H7 (cell line): ENCODE measurements around the gene FLNC. TPM values are rescaled to one million over a fixed set of nuclear protein-coding genes. Genes with fewer than 3 reads are reported as not detected.

ENCODE experiments used
- DNase-seq: peaks from one replicate; pipeline ENCODE4 v3.0.0; 2012
- H3K27me3 ChIP-seq: 2 replicates; pipeline ENCODE4 v1.6.0; 2011; ENCODE audit warnings: mild to moderate bottlenecking, low read length; ENCODE audit not compliant: control insufficient read depth, insufficient read depth
- H3K36me3 ChIP-seq: replicated peaks from 2 replicates; pipeline ENCODE4 v1.5.1; 2011; ENCODE audit warnings: low read length; ENCODE audit not compliant: control insufficient read depth, insufficient read depth
- H3K4me3 ChIP-seq: 2 replicates; pipeline ENCODE4 v1.5.1; 2011; ENCODE audit warnings: low read depth, mild to moderate bottlenecking, control low read depth, low read length, moderate library complexity; ENCODE audit not compliant: insufficient read depth
- total RNA-seq: library from RNA; depleted of rRNA; stranded (reverse); fragments of >200 nt; shearing (Covaris generic); gene quantifications from 2 replicates; pipeline ENCODE4 v1.2.3, GENCODE V29; 2014

The FLNC gene
- total RNA-seq, 1 experiment from 2014 or later = 32.3 TPM

- Histone ChIP-seq H3K36me3 (no peaks in the 10 kb centered on the region), H3K4me3 (peak overlapping the region; percentile 68), H3K27me3 (peaks cover 16% of the 10 kb centered on the region)
- DNase-seq = peak; percentile 91
Measured at GRCh38 chr7:128831994-128832879, 2.0 kb downstream of the FLNC start.

- Histone ChIP-seq H3K4me3 (peak overlapping the region; percentile 68), H3K36me3 (no peaks in the 10 kb centered on the region)
Measured at GRCh38 chr7:128832880-128833147, 2.6 kb downstream of the FLNC start.

GRCh38 chr7:128833148-128833945 is 3.1 kb downstream of the FLNC start:
- Histone ChIP-seq H3K27me3 (peaks cover 16% of the 10 kb centered on the region), H3K36me3 (no peaks in the 10 kb centered on the region), H3K4me3 (peak overlapping the region; percentile 68)
- peak; percentile 87 for DNase-seq

More at GRCh38 chr7:128832880-128833147, 2.6 kb downstream of the FLNC start:
- H3K27me3 ChIP-seq = peaks cover 16% of the 10 kb centered on the region
- no peak for DNase-seq

GRCh38 chr7:128833946-128834325 is 3.7 kb downstream of the FLNC start:
- no peak overlapping the region for H3K4me3 ChIP-seq
- H3K27me3 ChIP-seq = peaks cover 16% of the 10 kb centered on the region
- no peaks in the 10 kb centered on the region for H3K36me3 ChIP-seq
- DNase-seq = no peak

- peak; percentile 44 for DNase-seq
- Histone ChIP-seq H3K4me3 (no peak overlapping the region), H3K27me3 (peaks cover 8% of the 10 kb centered on the region), H3K36me3 (no peaks in the 10 kb centered on the region)
Measured at GRCh38 chr7:128835231-128835751, 5.1 kb downstream of the FLNC start.

GRCh38 chr7:128835790-128836641 is 5.8 kb downstream of the FLNC start:
- H3K36me3 ChIP-seq = no peaks in the 10 kb centered on the region; the same call in 1 of the 2 replicates
- peak; percentile 50 for DNase-seq
- H3K27me3 ChIP-seq = peaks cover 1% of the 10 kb centered on the region; the same call in 1 of the 2 replicates
- no peak overlapping the region for H3K4me3 ChIP-seq

GRCh38 chr7:128836729-128837348 is 6.6 kb downstream of the FLNC start:
- peak; percentile 50 for DNase-seq
- no peaks in the 10 kb centered on the region for H3K27me3 ChIP-seq
- no peaks in the 10 kb centered on the region; the same call in 1 of the 2 replicates for H3K36me3 ChIP-seq
- no peak overlapping the region for H3K4me3 ChIP-seq

GRCh38 chr7:128837521-128837921 is 7.3 kb downstream of the FLNC start:
- Histone ChIP-seq H3K27me3 (no peaks in the 10 kb centered on the region), H3K36me3 (no peaks in the 10 kb centered on the region; the same call in 1 of the 2 replicates), H3K4me3 (no peak overlapping the region)
- peak; percentile 41 for DNase-seq

- Histone ChIP-seq H3K4me3 (no peak overlapping the region), H3K27me3 (no peaks in the 10 kb centered on the region), H3K36me3 (no peaks in the 10 kb centered on the region; the same call in 1 of the 2 replicates)
- peak; percentile 42 for DNase-seq
Measured at GRCh38 chr7:128838109-128838779, 8.0 kb downstream of the FLNC start.

- no peak overlapping the region for H3K4me3 ChIP-seq
- no peaks in the 10 kb centered on the region; the same call in 1 of the 2 replicates for H3K36me3 ChIP-seq
- no peaks in the 10 kb centered on the region for H3K27me3 ChIP-seq
- peak; percentile 51 for DNase-seq
Measured at GRCh38 chr7:128838981-128839731, 8.9 kb downstream of the FLNC start.

GRCh38 chr7:128839751-128840177 is 9.6 kb downstream of the FLNC start:
- Histone ChIP-seq H3K27me3 (no peaks in the 10 kb centered on the region), H3K36me3 (no peaks in the 10 kb centered on the region; the same call in 1 of the 2 replicates), H3K4me3 (no peak overlapping the region)
- DNase-seq = peak; percentile 51

- H3K36me3 ChIP-seq = no peaks in the 10 kb centered on the region; the same call in 1 of the 2 replicates
- no peak overlapping the region for H3K4me3 ChIP-seq
- H3K27me3 ChIP-seq = no peaks in the 10 kb centered on the region
- DNase-seq = peak; percentile 52
Measured at GRCh38 chr7:128840326-128841170, 10.3 kb downstream of the FLNC start.
